Measurements from ENCODE around the gene PIGU.
A peak's percentile ranks its signal among the peaks of the same experiment; 100 is the strongest.

PIGU gene

DNA sequence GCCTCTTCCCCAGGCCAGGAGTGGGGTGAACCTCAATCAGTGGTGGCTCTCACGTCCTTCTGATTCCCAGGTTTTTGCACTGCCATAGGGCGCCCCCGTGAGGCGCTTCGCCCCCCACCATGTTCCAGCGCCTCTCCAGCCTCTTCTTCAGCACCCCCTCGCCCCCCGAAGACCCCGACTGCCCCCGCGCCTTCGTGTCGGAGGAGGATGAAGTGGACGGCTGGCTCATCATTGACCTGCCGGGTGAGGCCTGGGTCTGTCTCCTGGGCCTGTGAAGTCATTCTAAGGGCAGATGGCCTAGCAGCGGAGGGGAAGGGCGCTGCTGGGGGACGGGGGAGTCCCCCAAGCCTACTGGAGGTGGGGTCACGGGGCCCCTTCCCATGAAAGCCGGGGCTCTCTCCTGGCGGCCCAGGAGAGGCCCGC, 31.7 kb upstream of the PIGU start:
- Histone ChIP-seq H3K4me3 (ENCODE audit: low read depth in 1 of 2, low read length in 1 of 2) (peak overlapping the region; percentile 79 to 95), H3K4me1 (ENCODE audit: control insufficient read depth in 1 of 2, insufficient read depth in 1 of 2, low read depth in 1 of 2, low read length in 1 of 2) (peaks cover 55 to 62% of the 10 kb centered on the region in 2 experiments), H3K27ac (peak overlapping the region; percentile 83), H3K36me3 (peaks cover 34% of the 10 kb centered on the region), H3K27me3 (peaks cover 8% of the 10 kb centered on the region), H3K9me3 (no peaks in the 10 kb centered on the region)
- TF ChIP-seq, protein P1, sequence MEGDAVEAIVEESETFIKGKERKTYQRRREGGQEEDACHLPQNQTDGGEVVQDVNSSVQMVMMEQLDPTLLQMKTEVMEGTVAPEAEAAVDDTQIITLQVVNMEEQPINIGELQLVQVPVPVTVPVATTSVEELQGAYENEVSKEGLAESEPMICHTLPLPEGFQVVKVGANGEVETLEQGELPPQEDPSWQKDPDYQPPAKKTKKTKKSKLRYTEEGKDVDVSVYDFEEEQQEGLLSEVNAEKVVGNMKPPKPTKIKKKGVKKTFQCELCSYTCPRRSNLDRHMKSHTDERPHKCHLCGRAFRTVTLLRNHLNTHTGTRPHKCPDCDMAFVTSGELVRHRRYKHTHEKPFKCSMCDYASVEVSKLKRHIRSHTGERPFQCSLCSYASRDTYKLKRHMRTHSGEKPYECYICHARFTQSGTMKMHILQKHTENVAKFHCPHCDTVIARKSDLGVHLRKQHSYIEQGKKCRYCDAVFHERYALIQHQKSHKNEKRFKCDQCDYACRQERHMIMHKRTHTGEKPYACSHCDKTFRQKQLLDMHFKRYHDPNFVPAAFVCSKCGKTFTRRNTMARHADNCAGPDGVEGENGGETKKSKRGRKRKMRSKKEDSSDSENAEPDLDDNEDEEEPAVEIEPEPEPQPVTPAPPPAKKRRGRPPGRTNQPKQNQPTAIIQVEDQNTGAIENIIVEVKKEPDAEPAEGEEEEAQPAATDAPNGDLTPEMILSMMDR (IDR thresholded peaks at IDR 0.05), result peak; percentile 51

DNA sequence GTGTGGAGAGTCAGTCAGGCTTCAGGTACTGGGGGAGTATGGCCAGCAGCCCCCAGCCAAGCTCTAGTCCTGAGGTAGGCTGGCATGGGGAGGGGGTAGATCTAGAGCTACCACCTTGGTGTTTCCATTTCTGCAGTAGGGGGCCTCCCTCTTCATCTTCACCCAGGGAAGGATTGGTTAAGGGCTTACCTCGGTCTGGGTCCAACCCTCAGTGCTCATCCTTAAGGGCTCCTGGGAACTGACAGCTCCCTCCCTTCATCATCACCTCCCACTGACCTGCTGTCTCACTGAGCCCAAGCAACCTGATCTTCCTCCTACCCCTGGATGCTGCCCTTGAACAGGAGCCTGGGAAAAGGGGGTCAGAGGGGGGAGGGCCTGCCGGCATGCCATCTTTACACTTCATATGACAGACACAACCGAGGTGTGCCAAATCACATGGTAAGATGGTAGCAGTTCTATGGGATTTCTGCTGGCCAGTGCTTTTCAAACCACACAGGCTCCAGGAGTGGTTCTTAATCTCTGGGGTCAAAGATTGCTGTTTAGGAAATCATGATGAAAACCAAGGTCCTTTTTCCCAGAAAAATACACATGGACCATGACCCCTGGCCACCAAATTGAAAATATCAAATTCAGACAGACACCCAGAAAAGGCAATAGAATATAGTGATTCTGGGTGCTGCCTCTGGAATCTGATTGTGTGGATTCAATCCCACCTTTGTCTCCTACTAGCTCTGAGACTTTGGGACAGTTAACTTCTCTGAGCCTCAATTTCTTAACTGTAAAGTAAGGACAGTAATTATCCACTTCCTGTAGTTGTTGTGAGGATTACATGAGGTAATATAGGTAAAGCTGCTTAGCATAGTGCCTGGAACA, 30.3 kb upstream of the PIGU start:
- Histone ChIP-seq H3K4me3 (ENCODE audit: low read depth in 1 of 2, low read length in 1 of 2) (peak overlapping the region in 1 of 2 experiments; percentile 71), H3K36me3 (peaks cover 19% of the 10 kb centered on the region), H3K9me3 (no peaks in the 10 kb centered on the region), H3K4me1 (ENCODE audit: control insufficient read depth in 1 of 2, insufficient read depth in 1 of 2, low read depth in 1 of 2, low read length in 1 of 2) (peaks cover 62 to 70% of the 10 kb centered on the region in 2 experiments), H3K27ac (peak overlapping the region; percentile 99), H3K27me3 (peaks cover 8% of the 10 kb centered on the region)
- TF ChIP-seq, protein P1 (IDR thresholded peaks at IDR 0.05), result no peak

- Histone ChIP-seq H3K27me3 (peaks cover 8% of the 10 kb centered on the region), H3K4me3 (ENCODE audit: low read depth in 1 of 2, low read length in 1 of 2) (peak overlapping the region in 1 of 2 experiments; percentile 71), H3K9me3 (no peaks in the 10 kb centered on the region), H3K36me3 (peaks cover 11% of the 10 kb centered on the region), H3K27ac (peak overlapping the region; percentile 99), H3K4me1 (ENCODE audit: control insufficient read depth in 1 of 2, insufficient read depth in 1 of 2, low read depth in 1 of 2, low read length in 1 of 2) (peaks cover 62 to 70% of the 10 kb centered on the region in 2 experiments)
- TF ChIP-seq, protein P1 (IDR thresholded peaks at IDR 0.05), result no peak
Observed at GRCh38 chr20:34706302-34706875, 29.5 kb upstream of the PIGU start.

DNA sequence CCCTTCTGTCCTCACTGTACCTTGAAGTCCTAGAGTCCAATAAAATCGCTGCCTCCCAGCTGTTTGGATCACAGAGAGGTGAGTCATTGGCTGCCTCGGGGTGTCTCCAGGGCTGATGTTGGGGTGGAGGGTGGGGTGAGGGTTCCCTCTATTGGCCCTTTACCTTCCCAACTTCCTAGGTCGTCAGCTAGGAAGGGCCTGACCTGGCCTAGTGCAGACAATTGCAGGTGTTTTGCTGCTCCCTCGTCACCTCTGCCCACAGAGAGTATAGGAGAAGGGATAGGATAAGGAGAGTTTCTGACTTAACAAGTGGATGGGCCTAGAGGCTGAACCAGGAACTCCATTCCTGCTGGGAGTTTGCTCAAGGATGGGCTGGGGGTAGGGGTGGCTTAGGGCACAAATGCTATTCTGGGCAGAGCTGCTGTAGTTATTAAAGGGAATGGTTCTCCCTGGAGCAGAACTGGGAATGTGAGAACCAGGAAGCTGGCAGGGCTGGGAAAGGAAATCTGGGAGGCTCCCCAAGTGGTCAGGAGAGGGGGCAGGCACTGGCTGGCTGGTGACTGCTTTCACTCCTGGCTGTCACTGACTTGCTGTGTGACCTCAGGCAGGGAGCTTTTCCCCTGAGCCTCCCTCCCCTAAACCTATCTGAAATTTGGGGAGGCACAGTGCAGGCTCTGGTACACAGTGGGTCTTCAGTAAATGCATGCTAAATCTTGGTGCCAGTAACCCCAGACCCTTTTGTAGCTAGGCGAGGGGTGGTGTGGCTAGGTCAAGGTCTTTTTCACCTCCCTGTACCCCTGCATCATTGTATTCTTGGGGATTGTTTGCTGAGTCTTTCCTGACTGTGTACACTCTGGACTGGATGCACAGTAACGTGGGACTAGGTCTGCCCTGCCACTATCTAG, 28.8 kb upstream of the PIGU start:
- H3K27ac ChIP-seq, result peak overlapping the region; percentile 99
- H3K4me3 ChIP-seq (ENCODE audit: low read depth in 1 of 2, low read length in 1 of 2), result peak overlapping the region; percentile 71 to 94
- peaks cover 4% of the 10 kb centered on the region for H3K36me3 ChIP-seq
- peaks cover 7% of the 10 kb centered on the region for H3K27me3 ChIP-seq
- TF ChIP-seq, protein P1 (IDR thresholded peaks at IDR 0.05), result no peak
- no peaks in the 10 kb centered on the region for H3K9me3 ChIP-seq
- peaks cover 61 to 70% of the 10 kb centered on the region in 2 experiments for H3K4me1 ChIP-seq (ENCODE audit: control insufficient read depth in 1 of 2, insufficient read depth in 1 of 2, low read depth in 1 of 2, low read length in 1 of 2)

DNA sequence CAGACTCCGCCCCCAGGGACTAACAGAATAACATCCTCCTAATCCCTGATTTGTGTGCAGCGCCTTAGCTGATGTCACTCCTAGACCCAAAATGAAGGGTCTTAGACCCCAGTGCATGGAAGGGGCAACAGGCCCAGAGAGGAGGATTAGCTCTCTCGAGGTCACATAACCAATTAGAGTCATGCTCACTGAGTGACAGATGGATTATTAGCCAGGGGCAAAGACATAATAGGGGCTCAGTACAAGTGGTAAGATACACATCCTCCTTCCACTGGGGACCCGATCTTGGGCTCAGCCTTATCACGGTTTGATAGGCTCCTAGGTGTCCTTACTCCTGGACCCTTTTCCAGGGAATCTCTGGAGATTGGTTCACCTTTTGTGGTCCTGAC, 28.1 kb upstream of the PIGU start:
- TF ChIP-seq, protein P1 (IDR thresholded peaks at IDR 0.05), result no peak
- H3K27me3 ChIP-seq, result peaks cover under 1% of the 10 kb centered on the region
- peak overlapping the region; percentile 99 for H3K27ac ChIP-seq
- H3K4me3 ChIP-seq (ENCODE audit: low read depth in 1 of 2, low read length in 1 of 2), result peak overlapping the region; percentile 71 to 94
- no peaks in the 10 kb centered on the region for H3K9me3 ChIP-seq
- H3K36me3 ChIP-seq, result no peaks in the 10 kb centered on the region
- H3K4me1 ChIP-seq (ENCODE audit: control insufficient read depth in 1 of 2, insufficient read depth in 1 of 2, low read depth in 1 of 2, low read length in 1 of 2), result peaks cover 55 to 63% of the 10 kb centered on the region in 2 experiments
